Astrocyte (in vitro differentiated cells and primary cell): ENCODE results near the gene HECW1. TPM values are rescaled to one million over a fixed set of nuclear protein-coding genes. Genes with fewer than 3 reads are reported as not detected.

ENCODE experiments used
- DNase-seq: peaks from one replicate; pipeline ENCODE4 v3.0.0-alpha.2; 2010; ENCODE audit warnings: low read depth
- FAIRE-seq: peaks from 2 replicates; lab custom pipeline; 2011; peaks lifted over from hg19 to GRCh38; lab: Jason Lieb, UNC
- H2AFZ ChIP-seq: 2 replicates; pipeline ENCODE4 v1.6.0; 2012; ENCODE audit warnings: low read depth, low read length, inconsistent platforms
- H3K27ac ChIP-seq: 2 replicates; pipeline ENCODE4 v1.5.1; 2011; ENCODE audit warnings: low read depth, low read length, inconsistent platforms
- H3K27me3 ChIP-seq: 2 replicates; pipeline ENCODE4 v1.6.0; 2011; ENCODE audit warnings: low read length, inconsistent platforms; ENCODE audit not compliant: insufficient read depth
- H3K36me3 ChIP-seq: 2 replicates; pipeline ENCODE4 v1.5.1; 2011; ENCODE audit warnings: low read length, inconsistent platforms; ENCODE audit not compliant: insufficient read depth
- H3K4me1 ChIP-seq: 2 replicates; pipeline ENCODE4 v1.5.1; 2011; ENCODE audit warnings: low read length, inconsistent platforms; ENCODE audit not compliant: insufficient read depth
- H3K4me2 ChIP-seq: 2 replicates; pipeline ENCODE4 v1.6.0; 2012; ENCODE audit warnings: low read length, inconsistent platforms
- H3K4me3 ChIP-seq: 2 replicates; pipeline ENCODE4 v1.5.1; 2011; ENCODE audit warnings: low read depth, mild to moderate bottlenecking, low read length, inconsistent platforms; ENCODE audit not compliant: insufficient read depth
- H3K79me2 ChIP-seq: 2 replicates; pipeline ENCODE4 v1.6.0; 2012; ENCODE audit warnings: mild to moderate bottlenecking, low read length, inconsistent platforms; ENCODE audit not compliant: insufficient read depth
- H3K9ac ChIP-seq: 2 replicates; pipeline ENCODE4 v1.6.0; 2012; ENCODE audit warnings: mild to moderate bottlenecking, low read length, inconsistent platforms
- H3K9me3 ChIP-seq: 2 replicates; pipeline ENCODE4 v1.5.1; 2012; ENCODE audit warnings: low read depth, mild to moderate bottlenecking, low read length, inconsistent platforms; ENCODE audit not compliant: insufficient read depth
- H4K20me1 ChIP-seq: 2 replicates; pipeline ENCODE4 v1.6.0; 2012; ENCODE audit warnings: low read length, inconsistent platforms; ENCODE audit not compliant: insufficient read depth
- H3K27ac Mint-ChIP-seq: one replicate; pipeline ENCODE4 v1.8.0; 2021; ENCODE audit warnings: mild to moderate bottlenecking, mixed read lengths; ENCODE audit not compliant: unreplicated experiment
- H3K27me3 Mint-ChIP-seq: one replicate; pipeline ENCODE4 v1.8.0; 2021; ENCODE audit warnings: low read depth, mixed read lengths; ENCODE audit not compliant: unreplicated experiment
- H3K36me3 Mint-ChIP-seq: one replicate; pipeline ENCODE4 v1.8.0; 2021; ENCODE audit warnings: low read depth, mixed read lengths; ENCODE audit not compliant: unreplicated experiment
- H3K4me1 Mint-ChIP-seq: one replicate; pipeline ENCODE4 v1.8.0; 2021; ENCODE audit warnings: low read depth, mixed read lengths; ENCODE audit not compliant: unreplicated experiment
- H3K4me3 Mint-ChIP-seq: one replicate; pipeline ENCODE4 v1.8.0; 2021; ENCODE audit warnings: mild to moderate bottlenecking, moderate library complexity, mixed read lengths; ENCODE audit not compliant: unreplicated experiment
- H3K9me3 Mint-ChIP-seq: one replicate; pipeline ENCODE4 v1.8.0; 2021; ENCODE audit warnings: mild to moderate bottlenecking, mixed read lengths; ENCODE audit not compliant: unreplicated experiment
- CTCF ChIP-seq: IDR thresholded peaks from 2 replicates; pipeline ENCODE4 v1.5.1; 2011; ENCODE audit warnings: low read depth, mild to moderate bottlenecking, inconsistent platforms, low read length, moderate library complexity; ENCODE audit not compliant: insufficient read depth
- EZH2 ChIP-seq: IDR thresholded peaks from 2 replicates; pipeline ENCODE4 v1.6.1; 2012; ENCODE audit warnings: mild to moderate bottlenecking, low read length, inconsistent platforms; ENCODE audit not compliant: insufficient read depth
- total RNA-seq: library from RNA; stranded (reverse); gene quantifications from 2 replicates; pipeline ENCODE4 v1.2.1, GENCODE V29; 2021

Gene HECW1
- total RNA-seq, 1 donor from 2014 or later: 3.3 TPM

DNA sequence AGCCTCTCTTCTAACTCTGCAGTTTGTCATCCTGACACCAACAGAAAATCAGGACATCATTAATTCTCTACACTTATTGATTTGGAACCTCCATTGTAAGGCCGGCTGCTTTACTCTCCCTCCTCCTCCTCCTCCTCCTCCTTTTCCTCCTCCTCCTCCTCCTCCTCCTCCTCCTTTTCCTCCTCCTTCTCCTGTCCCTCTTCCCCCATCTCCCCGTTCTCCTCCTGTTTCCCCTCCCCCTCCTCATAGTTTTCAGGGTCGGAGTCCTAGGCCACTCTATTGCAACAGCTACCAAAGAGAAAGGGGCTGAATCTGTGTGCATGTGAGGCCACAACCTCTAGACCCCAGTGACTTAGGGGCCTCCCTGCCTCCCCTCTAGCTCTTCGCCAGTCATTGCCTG is 136.1 kb downstream of the HECW1 start:
- peaks cover 2% of the 10 kb centered on the region for H3K4me1 Mint-ChIP-seq
- H3K36me3 ChIP-seq: no peaks in the 10 kb centered on the region
- H3K4me3 Mint-ChIP-seq: no peak overlapping the region
- FAIRE-seq (no peak), DNase-seq (no peak)
- peaks cover 5% of the 10 kb centered on the region for H3K4me1 ChIP-seq
- no peaks in the 10 kb centered on the region for H4K20me1 ChIP-seq
- no peaks in the 10 kb centered on the region for H3K9me3 ChIP-seq
- H3K9me3 Mint-ChIP-seq: no peaks in the 10 kb centered on the region
- H3K4me2 ChIP-seq: peak overlapping the region; percentile 82
- H3K79me2 ChIP-seq: no peaks in the 10 kb centered on the region
- H3K27ac Mint-ChIP-seq: no peak overlapping the region
- TF ChIP-seq CTCF (no peak), EZH2 (no peak)
- peak overlapping the region; percentile 21 for H3K27ac ChIP-seq
- no peaks in the 10 kb centered on the region for H3K27me3 ChIP-seq
- H3K4me3 ChIP-seq: peak overlapping the region; percentile 40
- H3K36me3 Mint-ChIP-seq: no peaks in the 10 kb centered on the region
- H3K27me3 Mint-ChIP-seq: peaks cover 3% of the 10 kb centered on the region
- H2AFZ ChIP-seq: peak overlapping the region; percentile 75
- H3K9ac ChIP-seq: peak overlapping the region; percentile 62

DNA sequence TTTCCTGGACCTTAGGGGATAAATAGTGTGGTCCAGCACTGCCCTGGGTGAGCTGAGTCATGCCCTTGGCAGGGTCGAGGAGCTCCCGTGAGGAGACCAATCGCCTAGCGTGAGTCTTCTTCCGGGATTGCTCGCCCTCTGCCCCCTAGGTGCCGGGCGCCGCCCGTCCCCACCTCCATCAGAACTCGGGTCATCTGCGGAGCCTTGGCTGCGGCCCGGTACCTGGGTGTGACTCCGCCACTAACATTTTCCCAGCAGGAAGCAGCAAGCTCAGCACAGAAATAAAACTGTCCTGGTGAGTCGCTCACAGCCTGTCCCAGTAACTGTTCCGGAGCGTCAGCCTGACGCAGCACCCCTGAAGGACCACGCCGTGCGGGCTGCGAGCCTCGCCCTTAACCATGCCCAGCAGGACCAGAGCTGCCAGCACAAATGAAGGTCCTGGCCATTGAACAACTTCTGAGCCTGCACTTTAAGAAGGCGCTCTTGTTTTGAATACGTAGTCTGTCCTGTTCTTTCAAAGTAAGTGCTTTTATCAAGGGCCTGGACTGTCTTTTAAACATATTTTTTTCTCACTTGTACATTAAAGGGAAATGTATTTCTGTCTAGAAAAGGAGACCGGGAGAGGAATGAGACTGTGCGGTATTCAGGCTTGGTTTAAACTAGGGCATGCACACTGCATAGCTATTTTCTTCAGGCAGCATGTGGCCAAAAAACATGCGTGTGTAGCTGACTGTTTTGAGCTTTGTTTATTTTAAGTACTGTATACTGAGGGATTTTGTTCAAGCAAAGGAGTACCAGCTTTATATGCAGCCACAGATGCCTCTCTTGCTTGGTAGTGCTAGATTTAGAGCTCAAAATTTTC is 136.7 kb downstream of the HECW1 start:
- Histone ChIP-seq H3K79me2 (no peaks in the 10 kb centered on the region), H3K36me3 (no peaks in the 10 kb centered on the region), H3K4me2 (peak overlapping the region; percentile 82), H4K20me1 (no peaks in the 10 kb centered on the region), H3K27me3 (no peaks in the 10 kb centered on the region), H3K4me1 (peaks cover 5% of the 10 kb centered on the region), H3K4me3 (peak overlapping the region; percentile 40), H2AFZ (peak overlapping the region; percentile 75), H3K27ac (peak overlapping the region; percentile 21), H3K9me3 (no peaks in the 10 kb centered on the region), H3K9ac (peak overlapping the region; percentile 62)
- DNase-seq: peak; percentile 50
- FAIRE-seq: no peak
- H3K27me3 Mint-ChIP-seq: peaks cover 3% of the 10 kb centered on the region
- peaks cover 2% of the 10 kb centered on the region for H3K4me1 Mint-ChIP-seq
- TF ChIP-seq EZH2 (no peak), CTCF (no peak)
- no peaks in the 10 kb centered on the region for H3K9me3 Mint-ChIP-seq
- H3K27ac Mint-ChIP-seq: no peak overlapping the region
- no peaks in the 10 kb centered on the region for H3K36me3 Mint-ChIP-seq
- no peak overlapping the region for H3K4me3 Mint-ChIP-seq

DNA sequence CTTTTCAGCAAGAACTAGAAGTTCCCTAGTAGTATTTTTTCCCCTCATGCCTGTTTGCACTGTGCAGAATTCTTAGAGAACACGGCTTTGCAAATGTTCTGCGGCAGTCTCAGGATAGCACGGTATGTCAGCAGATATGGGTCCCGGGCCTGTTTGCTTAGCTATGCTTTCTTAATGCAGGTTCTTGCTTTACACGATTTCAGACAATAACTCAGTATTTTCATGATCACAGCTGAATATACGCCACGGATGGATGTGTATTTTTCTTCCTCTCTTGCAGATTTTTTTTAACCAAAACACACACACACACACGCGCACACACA is 137.3 kb downstream of the HECW1 start:
- no peaks in the 10 kb centered on the region for H3K79me2 ChIP-seq
- H4K20me1 ChIP-seq: no peaks in the 10 kb centered on the region
- no peak overlapping the region for H3K27ac ChIP-seq
- H3K27me3 Mint-ChIP-seq: peaks cover 3% of the 10 kb centered on the region
- H3K4me1 Mint-ChIP-seq: peaks cover 2% of the 10 kb centered on the region
- H3K4me3 Mint-ChIP-seq: no peak overlapping the region
- no peaks in the 10 kb centered on the region for H3K27me3 ChIP-seq
- H3K9me3 ChIP-seq: no peaks in the 10 kb centered on the region
- peak overlapping the region; percentile 75 for H2AFZ ChIP-seq
- H3K36me3 ChIP-seq: no peaks in the 10 kb centered on the region
- no peak for FAIRE-seq
- H3K4me3 ChIP-seq: no peak overlapping the region
- no peak overlapping the region for H3K9ac ChIP-seq
- no peak for DNase-seq
- H3K36me3 Mint-ChIP-seq: no peaks in the 10 kb centered on the region
- no peaks in the 10 kb centered on the region for H3K9me3 Mint-ChIP-seq
- no peak for TF ChIP-seq CTCF
- no peak for TF ChIP-seq EZH2
- no peak overlapping the region for H3K27ac Mint-ChIP-seq
- H3K4me2 ChIP-seq: peak overlapping the region; percentile 82
- peaks cover 5% of the 10 kb centered on the region for H3K4me1 ChIP-seq
